GM12872 (cell line): Measurements from ENCODE around the gene FAM107B.

Experiments used
- CTCF ChIP-seq: IDR thresholded peaks from 3 replicates; pipeline ENCODE4 v1.5.1; 2011; ENCODE audit warnings: low read depth, mild to moderate bottlenecking, low read length, moderate library complexity; ENCODE audit not compliant: insufficient read depth

The FAM107B gene

GRCh38 chr10:14481752-14482151 is 292.9 kb downstream of the FAM107B start:
- no peak for TF ChIP-seq CTCF

GRCh38 chr10:14481014-14481413 is 293.7 kb downstream of the FAM107B start:
- no peak for TF ChIP-seq CTCF

- peak; percentile 46; the same call in 1 of the 3 replicates for TF ChIP-seq CTCF
These were observed 296.1 kb downstream of the FAM107B start for GRCh38 chr10:14478604-14479003.

GRCh38 chr10:14478201-14478600 is 296.5 kb downstream of the FAM107B start:
- TF ChIP-seq CTCF = no peak

- no peak for TF ChIP-seq CTCF
These were observed 297.3 kb downstream of the FAM107B start for GRCh38 chr10:14477408-14477710.

GRCh38 chr10:14476641-14477407 is 297.9 kb downstream of the FAM107B start:
- TF ChIP-seq CTCF = no peak

- no peak for TF ChIP-seq CTCF
These were observed 298.7 kb downstream of the FAM107B start for GRCh38 chr10:14476006-14476405.

GRCh38 chr10:14474656-14475055 is 300.0 kb downstream of the FAM107B start:
- no peak for TF ChIP-seq CTCF
